Stimulated activated CD4-positive, alpha-beta T cell treated with anti-CD3 and anti-CD28 coated beads, Interleukin-1b, Interleukin-23, amount 100 ng/mL, for 24 hours (primary cell): ENCODE results near the gene PAPLN.
"Not testable (repeated sequence)": the region's sequence is repeated elsewhere in the genome, so short reads cannot be mapped to it uniquely, and the experiment has no call there.

ENCODE experiments used
- DNase-seq, 4 experiments: peaks; one replicate each; pipeline ENCODE4 v3.0.0-alpha.2; 2020; ENCODE audit warnings: low read depth in 4 of 4, low spot score in 1 of 4

Gene PAPLN

GRCh38 chr14:73237219-73237785, at the start of gene PAPLN:
TSS of gene PAPLN (plus strand) at chr14:73237506. CDS start at chr14:73239779, 2,273 bp downstream.
- DNase-seq: no peak

GRCh38 chr14:73188501-73188911, 48.8 kb upstream of the PAPLN start:
- DNase-seq: no peak

GRCh38 chr14:73189651-73190050, 47.7 kb upstream of the PAPLN start:
- no peak for DNase-seq

- DNase-seq: no peak
These were observed 45.9 kb upstream of the PAPLN start for GRCh38 chr14:73191441-73191840.

GRCh38 chr14:73194306-73194705, 43.0 kb upstream of the PAPLN start:
- not testable (repeated sequence) for DNase-seq

- DNase-seq: no peak
These were observed 39.1 kb upstream of the PAPLN start for GRCh38 chr14:73198253-73198652.

- no peak for DNase-seq
These were observed 33.8 kb upstream of the PAPLN start for GRCh38 chr14:73203527-73203926.

- DNase-seq: no peak
These were observed 29.7 kb upstream of the PAPLN start for GRCh38 chr14:73207615-73208014.

GRCh38 chr14:73208390-73208789, 28.9 kb upstream of the PAPLN start:
- DNase-seq: no peak

- DNase-seq: no peak
These were observed 28.5 kb upstream of the PAPLN start for GRCh38 chr14:73208846-73209245.

GRCh38 chr14:73209953-73210352, 27.4 kb upstream of the PAPLN start:
- no peak for DNase-seq

GRCh38 chr14:73211251-73212040, 25.9 kb upstream of the PAPLN start:
- no peak for DNase-seq

- DNase-seq: no peak
These were observed 21.3 kb upstream of the PAPLN start for GRCh38 chr14:73216030-73216429.

- DNase-seq: no peak
These were observed 19.9 kb upstream of the PAPLN start for GRCh38 chr14:73217411-73217810.

GRCh38 chr14:73220061-73220460, 17.2 kb upstream of the PAPLN start:
- no peak for DNase-seq

GRCh38 chr14:73220634-73221033, 16.7 kb upstream of the PAPLN start:
- no peak for DNase-seq

GRCh38 chr14:73221945-73222344, 15.4 kb upstream of the PAPLN start:
- DNase-seq: no peak

GRCh38 chr14:73223049-73223448, 14.3 kb upstream of the PAPLN start:
- no peak for DNase-seq

- DNase-seq: no peak
These were observed 11.8 kb upstream of the PAPLN start for GRCh38 chr14:73225496-73225895.

GRCh38 chr14:73227812-73228781, 9.2 kb upstream of the PAPLN start:
- no peak for DNase-seq

GRCh38 chr14:73230051-73230450, 7.3 kb upstream of the PAPLN start:
- DNase-seq: no peak
